SK-N-SH treated with all-trans-retinoic acid at 6 μM for 48 hours (cell line): ENCODE results near the gene SYTL1.

ENCODE experiments used
- ATAC-seq: fragments of 200-7000 bp; cut with Tn5 transposase; 3 replicates; pipeline ENCODE4 v1.9.1; 2020; ENCODE audit warnings: mild to moderate bottlenecking, moderate library complexity
- ARNTL ChIP-seq: fragments of 450-650 bp; formaldehyde crosslinking; IDR thresholded peaks from 2 replicates; pipeline ENCODE4 v1.5.0; 2020; ENCODE audit warnings: low read depth, mild to moderate bottlenecking, moderate library complexity, borderline replicate concordance
- BACH2 ChIP-seq: fragments of 250-450 bp; sonication (Bioruptor Pico); IDR thresholded peaks from 2 replicates; pipeline ENCODE4 v1.9.0; 2021; ENCODE audit warnings: mild to moderate bottlenecking, borderline replicate concordance
- CREB5 ChIP-seq: fragments of 250-450 bp; sonication (Bioruptor Pico); IDR thresholded peaks from 2 replicates; pipeline ENCODE4 v1.5.1; 2020; ENCODE audit warnings: low read depth, mild to moderate bottlenecking, moderate library complexity
- CSDC2 ChIP-seq: fragments of 250-450 bp; sonication (Bioruptor Pico); IDR thresholded peaks from 2 replicates; pipeline ENCODE4 v1.5.0; 2020; ENCODE audit warnings: mild to moderate bottlenecking, moderate library complexity
- CSRNP3 ChIP-seq: fragments of 250-450 bp; sonication (Bioruptor Pico); IDR thresholded peaks from 2 replicates; pipeline ENCODE4 v1.5.1; 2021; ENCODE audit warnings: mild to moderate bottlenecking, moderate library complexity
- ESRRG ChIP-seq: fragments of 250-450 bp; sonication (Bioruptor Pico); IDR thresholded peaks from 2 replicates; pipeline ENCODE4 v1.6.1; 2021; ENCODE audit warnings: mild to moderate bottlenecking
- GLIS3 ChIP-seq: fragments of 250-450 bp; sonication (Bioruptor Pico); IDR thresholded peaks from 2 replicates; pipeline ENCODE4 v1.5.0; 2020; ENCODE audit warnings: mild to moderate bottlenecking, moderate library complexity
- ISL1 ChIP-seq: fragments of 250-450 bp; sonication (Bioruptor Pico); IDR thresholded peaks from 2 replicates; pipeline ENCODE4 v2.1.2; 2022; ENCODE audit warnings: mild to moderate bottlenecking, moderate library complexity
- OSR1 ChIP-seq: fragments of 250-450 bp; sonication (Bioruptor Pico); IDR thresholded peaks from 2 replicates; pipeline ENCODE4 v1.8.0; 2022; ENCODE audit warnings: moderate library complexity, mild to moderate bottlenecking, inconsistent platforms
- PATZ1 ChIP-seq: fragments of 250-450 bp; sonication (Bioruptor Pico); IDR thresholded peaks from 2 replicates; pipeline ENCODE4 v1.8.0; 2020; ENCODE audit warnings: mild to moderate bottlenecking, moderate library complexity, borderline replicate concordance
- PPARA ChIP-seq: fragments of 250-450 bp; sonication (Bioruptor Pico); IDR thresholded peaks from 2 replicates; pipeline ENCODE4 v1.5.0; 2020; ENCODE audit warnings: mild to moderate bottlenecking, borderline replicate concordance
- RARB ChIP-seq: fragments of 250-450 bp; sonication (Bioruptor Pico); IDR thresholded peaks from 2 replicates; pipeline ENCODE4 v1.8.0; 2021; ENCODE audit warnings: mild to moderate bottlenecking, moderate library complexity
- SNAI2 ChIP-seq: fragments of 250-450 bp; sonication (Bioruptor Pico); IDR thresholded peaks from 2 replicates; pipeline ENCODE4 v1.5.0; 2020; ENCODE audit warnings: mild to moderate bottlenecking, moderate library complexity
- TCF4 ChIP-seq: fragments of 250-450 bp; sonication (Bioruptor Pico); IDR thresholded peaks from 2 replicates; pipeline ENCODE4 v1.8.0; 2021; ENCODE audit warnings: mild to moderate bottlenecking, moderate library complexity, borderline replicate concordance
- TOX ChIP-seq: fragments of 250-450 bp; sonication (Bioruptor Pico); IDR thresholded peaks from 2 replicates; pipeline ENCODE4 v1.8.0; 2021; ENCODE audit warnings: mild to moderate bottlenecking, moderate library complexity, borderline replicate concordance
- ZC3H10 ChIP-seq: fragments of 250-450 bp; sonication (Bioruptor Pico); IDR thresholded peaks from 2 replicates; pipeline ENCODE4 v1.5.1; 2021; ENCODE audit warnings: mild to moderate bottlenecking, moderate library complexity
- ZFP3 ChIP-seq: fragments of 250-450 bp; sonication (Bioruptor Pico); IDR thresholded peaks from 2 replicates; pipeline ENCODE4 v1.5.0; 2020; ENCODE audit warnings: mild to moderate bottlenecking, moderate library complexity
- ZFP30 ChIP-seq: fragments of 450-650 bp; formaldehyde crosslinking; IDR thresholded peaks from 2 replicates; pipeline ENCODE4 v1.5.0; 2022; ENCODE audit warnings: mild to moderate bottlenecking, moderate library complexity
- ZNF565 ChIP-seq: fragments of 450-650 bp; formaldehyde crosslinking; conservative IDR thresholded peaks from 2 replicates; pipeline ENCODE4 v1.5.0; 2020; ENCODE audit warnings: low read depth, mild to moderate bottlenecking, moderate library complexity
- ZNF70 ChIP-seq: fragments of 450-650 bp; formaldehyde crosslinking; IDR thresholded peaks from 2 replicates; pipeline ENCODE4 v1.5.0; 2020; ENCODE audit warnings: mild to moderate bottlenecking, moderate library complexity
- ZNF8 ChIP-seq: fragments of 450-650 bp; formaldehyde crosslinking; IDR thresholded peaks from 2 replicates; pipeline ENCODE4 v1.5.0; 2020; ENCODE audit warnings: mild to moderate bottlenecking, moderate library complexity

Gene SYTL1

GRCh38 chr1:27345272-27345671 is 3.5 kb downstream of the SYTL1 start:
- ATAC-seq: no peak
- no peak for TF ChIP-seq ZFP30 (CRISPR knock-in tag)
- TF ChIP-seq GLIS3: no peak
- no peak for TF ChIP-seq ESRRG (CRISPR knock-in tag)
- no peak for TF ChIP-seq ISL1
- TF ChIP-seq PPARA (CRISPR knock-in tag): no peak

- TF ChIP-seq BACH2 (no peak), SNAI2 (CRISPR knock-in tag) (no peak), TOX (no peak), ARNTL (CRISPR knock-in tag) (no peak)
- TF ChIP-seq, all 23 proteins: peak for 0
- no peak for ATAC-seq
Measured at GRCh38 chr1:27346357-27346756, 4.5 kb downstream of the SYTL1 start.

- TF ChIP-seq PATZ1 (no peak), SNAI2 (CRISPR knock-in tag) (no peak), OSR1 (CRISPR knock-in tag) (no peak), RARB (CRISPR knock-in tag) (no peak), CREB5 (CRISPR knock-in tag) (no peak), CSDC2 (CRISPR knock-in tag) (no peak), CSRNP3 (no peak), PPARA (CRISPR knock-in tag) (no peak), ZFP3 (no peak), TCF4 (no peak), GLIS3 (no peak)
- TF ChIP-seq, all 23 proteins: peak for 0
- ATAC-seq: no peak
Measured at GRCh38 chr1:27346991-27347624, 5.3 kb downstream of the SYTL1 start.

- TF ChIP-seq PPARA (CRISPR knock-in tag) (no peak), BACH2 (no peak), RARB (CRISPR knock-in tag) (no peak), ZNF70 (CRISPR knock-in tag) (no peak), ISL1 (no peak), OSR1 (CRISPR knock-in tag) (no peak)
- ATAC-seq: peak; percentile 79
Measured at GRCh38 chr1:27348861-27349783, 7.3 kb downstream of the SYTL1 start.

- TF ChIP-seq ZFP30 (CRISPR knock-in tag) (no peak), BACH2 (no peak), SNAI2 (CRISPR knock-in tag) (no peak), ZC3H10 (CRISPR knock-in tag) (no peak), TOX (no peak), ZFP3 (no peak), PATZ1 (no peak), CREB5 (CRISPR knock-in tag) (no peak), ESRRG (CRISPR knock-in tag) (no peak), ZNF8 (CRISPR knock-in tag) (no peak), RARB (CRISPR knock-in tag) (no peak), TCF4 (no peak), GLIS3 (no peak), ZNF565 (CRISPR knock-in tag) (no peak), ARNTL (CRISPR knock-in tag) (no peak), ZNF70 (CRISPR knock-in tag) (no peak), CSDC2 (CRISPR knock-in tag) (no peak)
- peak; percentile 84 for ATAC-seq
Measured at GRCh38 chr1:27349784-27350662, 8.2 kb downstream of the SYTL1 start.
